Spleen (tissue), 11 donors: ENCODE measurements around the gene CSNK1D. TPM values are rescaled to one million over a fixed set of nuclear protein-coding genes. Genes with fewer than 3 reads are reported as not detected.
"Not testable (repeated sequence)": the region's sequence is repeated elsewhere in the genome, so short reads cannot be mapped to it uniquely, and the experiment has no call there.

Experiments used
- DNase-seq: peaks from one replicate; pipeline ENCODE4 v3.0.0-alpha.2; 2020
- H3K27ac ChIP-seq, 8 donors: fragments of 200-600 bp; sonication (generic) in 7 of 8; 1 replicate in 4 of 8; 2 replicates in 4 of 8; pipeline versions ENCODE4 v1.5.0 to v1.8.0; 2016 to 2021; ENCODE audit warnings: inconsistent platforms in 4 of 8, mild to moderate bottlenecking in 4 of 8, moderate library complexity in 1 of 8
- H3K27me3 ChIP-seq, 7 donors: fragments of 200-600 bp; sonication (generic) in 6 of 7; replicated peaks in 1 of 7; 1 replicate in 4 of 7; 2 replicates in 3 of 7; pipeline versions ENCODE4 v1.5.0 to v1.8.0; 2016 to 2021; ENCODE audit warnings: inconsistent platforms in 3 of 7, mild to moderate bottlenecking in 1 of 7
- H3K36me3 ChIP-seq, 6 donors: fragments of 200-600 bp; sonication (generic) in 5 of 6; 1 replicate in 4 of 6; 2 replicates in 2 of 6; pipeline versions ENCODE4 v1.5.0 to v1.8.0; 2016 to 2021; ENCODE audit warnings: inconsistent platforms in 2 of 6
- H3K4me1 ChIP-seq, 6 donors: fragments of 200-600 bp; sonication (generic) in 5 of 6; 1 replicate in 3 of 6; 2 replicates in 3 of 6; pipeline versions ENCODE4 v1.5.0 to v1.8.0; 2016 to 2021; ENCODE audit warnings: inconsistent platforms in 3 of 6
- H3K4me3 ChIP-seq, 8 donors: fragments of 200-600 bp; sonication (generic) in 7 of 8; 1 replicate in 4 of 8; 2 replicates in 4 of 8; pipeline versions ENCODE4 v1.5.0 to v1.8.0; 2016 to 2021; ENCODE audit warnings: inconsistent platforms in 4 of 8, mild to moderate bottlenecking in 4 of 8, moderate library complexity in 2 of 8
- H3K9me3 ChIP-seq, 8 donors: fragments of 200-600 bp; sonication (generic) in 7 of 8; 1 replicate in 4 of 8; 2 replicates in 4 of 8; pipeline versions ENCODE4 v1.5.0 to v1.8.0; 2016 to 2021; ENCODE audit warnings: inconsistent platforms in 4 of 8
- POLR2A ChIP-seq, 3 donors: fragments of 450-650 bp; IDR thresholded peaks; one replicate each; pipeline ENCODE4 v1.5.1; 2017; ENCODE audit warnings: antibody characterized with exemption in 3 of 3, mild to moderate bottlenecking in 1 of 3
- POLR2AphosphoS5 ChIP-seq, 3 donors: sonication (generic); formaldehyde crosslinking; IDR thresholded peaks; one replicate each; pipeline ENCODE4 v1.5.1; 2017; ENCODE audit warnings: antibody characterized with exemption in 3 of 3
- WGBS, 5 donors: extraction: QIAGEN DNeasy Blood & Tissue Kit in 3 of 5; methylation state at CpG; one replicate each; pipeline versions ENCODE4 v1.1.5 to v1.1.7; 2013 to 2018; 5-methylcytosine and 5-hydroxymethylcytosine counted together
- intact Hi-C: fragments of 100-400 bp; cut with DNase I; formaldehyde crosslinking; loops from one replicate; pipeline ENCODE4 v1.15.0; 2023; ENCODE audit warnings: low total_unique reads
- polyA plus RNA-seq, 3 donors: library from polyadenylated mRNA; stranded (reverse); fragments of 200-250 nt; gene quantifications; one replicate each; pipeline ENCODE4 v1.2.1, GENCODE V29; 2013
- total RNA-seq, 7 donors: library from RNA; depleted of rRNA in 3 of 7; stranded (reverse); fragments of >200 nt in 3 of 7; fragmentation: NEBNext Ultra II Directional in 4 of 7; extraction: Animal tissue kit (Norgen Biotek cat#: 25700) in 4 of 7; gene quantifications; one replicate each; pipeline versions ENCODE4 v1.1.0 to v1.2.1, GENCODE V29; 2016 to 2021
- TF ChIP-seq, protein P1 (sequence below), 11 experiments: fragments of 200-600 bp in 7 of 11; fragments of 450-650 bp in 4 of 11; sonication (generic) in 4 of 11; IDR thresholded peaks in 8 of 11; conservative IDR thresholded peaks in 3 of 11; 1 replicate in 7 of 11; 2 replicates in 4 of 11; pipeline versions ENCODE4 v1.4.0 to v1.8.0; 2016 to 2021; ENCODE audit warnings: antibody characterized with exemption in 11 of 11, inconsistent platforms in 4 of 11, mild to moderate bottlenecking in 1 of 11
- donor health status: healthy with polysubstance abuse.
- donor health status: DM: no; HTN: no; CAD: no; lungs with moderate emphysema.
- donor health status: DM: no; HTN: no; CAD: no.
- donor health status: Bipolar disorder and iron deficiency.
- donor health status: healthy.
- donor health status: DM: no; HTN: no; CAD: no.
- donor health status: DM: yes; HTN: yes; CAD: no.

CSNK1D gene
- total and polyA plus RNA-seq, 10 donors, result 46.5 to 216 (median 119) TPM

DNA sequence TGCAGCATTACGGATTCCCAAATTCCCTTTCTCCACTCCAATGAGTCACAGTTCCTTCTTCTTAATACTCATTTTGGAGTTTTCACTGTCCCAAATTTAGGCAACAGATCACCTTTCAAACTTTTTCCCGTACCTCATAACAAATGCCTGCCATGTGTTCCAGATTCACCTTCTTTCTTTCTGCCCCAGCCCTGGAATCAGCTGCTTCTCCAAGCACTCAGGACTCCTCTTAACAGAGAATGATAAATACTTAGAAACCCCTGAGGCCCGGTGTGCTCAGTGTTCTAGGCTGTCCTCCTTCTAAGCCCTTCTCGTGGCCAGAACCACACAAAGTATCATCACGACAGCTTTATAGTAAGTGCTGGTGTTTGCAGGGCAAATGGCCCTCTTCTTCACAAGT lies 14.9 kb downstream of the CSNK1D start:
- peak overlapping the region in 1 of 8 donors; percentile 35 for H3K27ac ChIP-seq
- WGBS, 5 donors, result 82 to 90% (median 89%) methylated on average over 5 of the region's 5 CpGs

DNA sequence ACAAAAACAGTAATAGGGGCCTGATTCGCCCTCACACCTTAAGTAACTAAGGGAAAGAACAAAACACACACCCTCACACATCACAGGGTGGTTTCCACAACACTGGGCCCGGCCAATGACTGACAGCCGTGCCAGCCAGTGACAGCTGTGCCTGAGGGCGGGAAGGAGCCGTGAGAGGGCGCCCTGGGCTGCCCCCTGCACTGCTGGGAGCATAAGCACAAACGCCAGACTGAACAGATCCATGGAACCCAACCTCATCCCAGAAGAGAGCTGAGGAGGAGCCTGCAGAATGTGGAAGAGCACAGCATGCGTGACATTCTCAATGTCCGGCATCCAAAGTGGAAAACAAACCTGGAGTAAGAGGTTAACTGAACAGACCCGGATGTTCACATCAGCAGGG lies 16.0 kb downstream of the CSNK1D start:
- H3K27me3 ChIP-seq, result no peaks in the 10 kb centered on the region
- H3K36me3 ChIP-seq, result peaks cover 9 to 100% (median 72%) of the 10 kb centered on the region in 6 donors
- H3K9me3 ChIP-seq, result no peaks in the 10 kb centered on the region
- H3K4me1 ChIP-seq, result peaks cover 0 to 52% (median 7%) of the 10 kb centered on the region in 6 donors
- TF ChIP-seq, protein P1, sequence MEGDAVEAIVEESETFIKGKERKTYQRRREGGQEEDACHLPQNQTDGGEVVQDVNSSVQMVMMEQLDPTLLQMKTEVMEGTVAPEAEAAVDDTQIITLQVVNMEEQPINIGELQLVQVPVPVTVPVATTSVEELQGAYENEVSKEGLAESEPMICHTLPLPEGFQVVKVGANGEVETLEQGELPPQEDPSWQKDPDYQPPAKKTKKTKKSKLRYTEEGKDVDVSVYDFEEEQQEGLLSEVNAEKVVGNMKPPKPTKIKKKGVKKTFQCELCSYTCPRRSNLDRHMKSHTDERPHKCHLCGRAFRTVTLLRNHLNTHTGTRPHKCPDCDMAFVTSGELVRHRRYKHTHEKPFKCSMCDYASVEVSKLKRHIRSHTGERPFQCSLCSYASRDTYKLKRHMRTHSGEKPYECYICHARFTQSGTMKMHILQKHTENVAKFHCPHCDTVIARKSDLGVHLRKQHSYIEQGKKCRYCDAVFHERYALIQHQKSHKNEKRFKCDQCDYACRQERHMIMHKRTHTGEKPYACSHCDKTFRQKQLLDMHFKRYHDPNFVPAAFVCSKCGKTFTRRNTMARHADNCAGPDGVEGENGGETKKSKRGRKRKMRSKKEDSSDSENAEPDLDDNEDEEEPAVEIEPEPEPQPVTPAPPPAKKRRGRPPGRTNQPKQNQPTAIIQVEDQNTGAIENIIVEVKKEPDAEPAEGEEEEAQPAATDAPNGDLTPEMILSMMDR (IDR thresholded peaks at IDR 0.05 in 8 of 11, conservative IDR thresholded peaks at IDR 0.05 in 3 of 11), result no peak
- peak; percentile 29 to 64 (median 44) for TF ChIP-seq POLR2AphosphoS5 (IDR thresholded peaks at IDR 0.05)
- H3K27ac ChIP-seq, result peak overlapping the region in 2 of 8 donors; percentile 5 to 36
- peak; percentile 82 for DNase-seq
- intact Hi-C loops, result no loop called here
- WGBS, 5 donors, result 71 to 76% (median 73%) methylated on average over 10 of the region's 10 CpGs
- H3K4me3 ChIP-seq, result no peak overlapping the region

More for the DNA sequence above, 14.9 kb downstream of the CSNK1D start:
- H3K4me3 ChIP-seq, result no peak overlapping the region
- H3K27me3 ChIP-seq, result no peaks in the 10 kb centered on the region
- peaks cover 0 to 100% (median 72%) of the 10 kb centered on the region in 6 donors for H3K36me3 ChIP-seq
- TF ChIP-seq POLR2A (IDR thresholded peaks at IDR 0.05), result no peak
- TF ChIP-seq, protein P1 (IDR thresholded peaks at IDR 0.05 in 8 of 11, conservative IDR thresholded peaks at IDR 0.05 in 3 of 11), result no peak
- peak in 1 of 3 donors; percentile 30 for TF ChIP-seq POLR2AphosphoS5 (IDR thresholded peaks at IDR 0.05)
- H3K4me1 ChIP-seq, result peaks cover 0 to 62% (median 12%) of the 10 kb centered on the region in 6 donors
- DNase-seq, result no peak
- H3K9me3 ChIP-seq, result no peaks in the 10 kb centered on the region
- intact Hi-C loops, result no loop called here

DNA sequence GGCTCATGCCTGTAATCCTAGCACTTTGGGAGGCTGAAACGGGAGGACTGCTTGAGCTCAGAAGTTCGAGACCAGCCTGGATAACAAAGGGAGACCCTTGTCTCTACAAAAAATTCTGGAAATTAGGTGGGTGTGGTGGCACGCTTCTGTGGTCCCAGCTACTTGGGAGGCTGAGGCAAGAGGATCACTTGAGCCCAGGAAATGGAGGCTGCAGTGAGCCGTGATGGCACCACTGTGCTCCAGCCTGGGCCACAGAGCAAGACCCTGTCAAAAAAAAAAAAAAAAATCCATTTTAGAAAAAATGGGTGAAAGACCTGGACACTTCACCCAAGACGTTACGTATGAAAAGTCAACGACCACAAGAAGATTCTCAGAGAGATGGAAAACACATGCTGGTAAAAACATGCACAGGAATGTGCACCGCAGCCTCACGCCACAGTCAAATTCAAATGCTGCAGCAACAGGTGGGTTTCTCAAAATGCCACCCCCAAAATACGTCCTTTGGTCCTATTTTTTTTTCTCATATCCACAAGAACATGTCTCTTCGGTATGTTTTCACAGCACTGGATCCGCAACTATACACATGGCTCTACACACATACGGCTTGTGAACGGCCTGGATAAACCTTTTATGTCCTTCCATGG lies 17.1 kb downstream of the CSNK1D start:
- no peak for TF ChIP-seq POLR2A (IDR thresholded peaks at IDR 0.05)
- TF ChIP-seq, protein P1 (IDR thresholded peaks at IDR 0.05 in 8 of 11, conservative IDR thresholded peaks at IDR 0.05 in 3 of 11), result no peak
- TF ChIP-seq POLR2AphosphoS5 (IDR thresholded peaks at IDR 0.05), result no peak
- DNase-seq, result no peak
- intact Hi-C loops, result no loop called here

DNA sequence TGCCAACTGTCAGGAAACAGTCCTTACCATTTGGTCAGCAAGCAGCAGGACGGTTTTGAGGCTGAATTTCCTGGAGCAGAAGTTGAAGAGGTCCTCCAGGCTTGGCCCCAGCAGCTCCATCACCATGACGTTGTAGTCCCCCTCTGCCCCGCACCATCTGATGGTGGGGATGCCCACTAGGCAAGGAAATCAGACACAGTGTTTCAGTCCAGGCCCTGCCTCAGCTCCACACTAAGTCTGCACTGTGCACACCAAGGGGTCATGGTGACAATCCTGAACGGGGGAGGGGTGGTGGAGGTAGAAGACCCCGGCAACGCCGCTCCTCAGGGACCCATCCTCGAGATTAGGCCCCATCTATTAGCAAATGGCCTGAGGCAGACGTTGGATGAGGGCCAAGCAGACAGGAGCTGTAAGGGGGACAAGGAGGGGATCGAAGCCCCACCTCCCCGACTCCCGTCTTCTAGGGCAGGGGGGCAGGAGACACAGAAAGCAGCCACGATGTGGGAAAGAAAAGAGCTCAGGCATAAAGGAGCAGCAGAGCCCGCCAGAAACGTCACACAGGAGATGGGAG lies 18.0 kb downstream of the CSNK1D start:
- H3K27me3 ChIP-seq, result no peaks in the 10 kb centered on the region
- TF ChIP-seq POLR2A (IDR thresholded peaks at IDR 0.05) (no peak), POLR2AphosphoS5 (IDR thresholded peaks at IDR 0.05) (peak; percentile 4 to 37 (median 37))
- TF ChIP-seq, protein P1 (IDR thresholded peaks at IDR 0.05 in 8 of 11, conservative IDR thresholded peaks at IDR 0.05 in 3 of 11), result no peak
- intact Hi-C loops, result no loop called here
- no peaks in the 10 kb centered on the region for H3K9me3 ChIP-seq
- H3K4me3 ChIP-seq, result no peak overlapping the region
- peak overlapping the region in 1 of 8 donors; percentile 45 for H3K27ac ChIP-seq
- DNase-seq, result no peak
- peaks cover 18 to 100% (median 73%) of the 10 kb centered on the region in 6 donors for H3K36me3 ChIP-seq
- 85 to 93% (median 89%) methylated on average over 14 to 15 of the region's 15 CpGs for WGBS, 5 donors
- H3K4me1 ChIP-seq, result peaks cover 0 to 39% (median 2%) of the 10 kb centered on the region in 6 donors

More for the DNA sequence above, 17.1 kb downstream of the CSNK1D start:
- no peaks in the 10 kb centered on the region for H3K9me3 ChIP-seq
- peaks cover 0 to 43% (median 2%) of the 10 kb centered on the region in 6 donors for H3K4me1 ChIP-seq
- no peak overlapping the region for H3K4me3 ChIP-seq
- H3K27ac ChIP-seq, result no peak overlapping the region
- peaks cover 10 to 100% (median 73%) of the 10 kb centered on the region in 6 donors for H3K36me3 ChIP-seq
- H3K27me3 ChIP-seq, result no peaks in the 10 kb centered on the region
- WGBS, 5 donors, result 91 to 96% (median 93%) methylated on average over 14 of the region's 14 CpGs

DNA sequence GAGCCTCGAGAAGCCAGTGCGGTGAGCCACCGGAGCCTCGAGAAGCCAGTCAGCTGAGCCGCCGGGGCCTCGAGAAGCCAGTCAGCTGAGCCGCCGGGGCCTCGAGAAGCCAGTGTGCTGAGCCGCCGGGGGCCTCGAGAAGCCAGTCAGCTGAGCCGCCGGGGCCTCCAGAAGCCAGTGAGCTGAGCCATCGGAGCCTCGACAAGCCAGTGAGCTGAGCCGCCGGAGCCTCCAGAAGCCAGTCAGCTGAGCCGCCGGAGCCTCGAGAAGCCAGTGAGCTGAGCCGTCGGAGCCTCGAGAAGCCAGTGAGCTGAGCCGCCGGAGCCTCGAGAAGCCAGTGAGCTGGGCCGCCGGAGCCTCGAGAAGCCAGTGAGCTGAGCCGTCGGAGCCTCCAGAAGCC lies 18.8 kb downstream of the CSNK1D start:
- WGBS, 5 donors, result 95 to 98% (median 97%) methylated on average over 28 to 33 of the region's 33 CpGs
- H3K27me3 ChIP-seq, H3K4me3 ChIP-seq, intact Hi-C loops, H3K27ac ChIP-seq, DNase-seq, H3K9me3 ChIP-seq: not testable (repeated sequence)
- H3K36me3 ChIP-seq, result peaks cover 18 to 100% (median 80%) of the 10 kb centered on the region in 6 donors
- H3K4me1 ChIP-seq, result peaks cover 0 to 45% (median 2%) of the 10 kb centered on the region in 6 donors

DNA sequence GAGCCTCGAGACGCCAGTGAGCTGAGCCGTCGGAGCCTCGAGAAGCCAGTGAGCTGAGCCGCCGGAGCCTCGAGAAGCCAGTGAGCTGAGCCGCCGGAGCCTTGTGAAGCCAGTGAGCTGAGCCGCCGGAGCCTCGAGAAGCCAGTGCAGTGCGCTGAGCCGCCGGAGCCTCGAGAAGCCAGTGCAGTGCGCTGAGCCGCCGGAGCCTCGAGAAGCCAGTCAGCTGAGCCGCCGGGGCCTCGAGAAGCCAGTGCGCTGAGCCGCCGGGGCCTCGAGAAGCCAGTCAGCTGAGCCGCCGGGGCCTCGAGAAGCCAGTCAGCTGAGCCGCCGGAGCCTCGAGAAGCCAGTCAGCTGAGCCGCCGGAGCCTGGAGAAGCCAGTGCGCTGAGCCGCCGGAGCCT lies 19.4 kb downstream of the CSNK1D start:
- intact Hi-C loops, H3K27ac ChIP-seq, DNase-seq, H3K27me3 ChIP-seq, H3K4me3 ChIP-seq, H3K9me3 ChIP-seq: not testable (repeated sequence)
- WGBS, 5 donors, result 95 to 98% (median 97%) methylated on average over 20 to 39 of the region's 39 CpGs
- peaks cover 0 to 44% (median 2%) of the 10 kb centered on the region in 6 donors for H3K4me1 ChIP-seq
- peaks cover 22 to 100% (median 80%) of the 10 kb centered on the region in 6 donors for H3K36me3 ChIP-seq
